H9 (cell line): ENCODE data around the gene NOP16. TPM values are rescaled to one million over a fixed set of nuclear protein-coding genes. Genes with fewer than 3 reads are reported as not detected.

Experiments used
- DNase-seq: peaks from one replicate; pipeline ENCODE4 v3.0.0-alpha.2; 2017
- H2AFZ ChIP-seq: one replicate; pipeline ENCODE4 v1.6.1; 2013; ENCODE audit warnings: mild to moderate bottlenecking, low read length, control low read depth, moderate library complexity
- H2AK5ac ChIP-seq: 2 replicates; pipeline ENCODE4 v1.6.1; 2013; ENCODE audit warnings: low read length, control low read depth, mixed read lengths; ENCODE audit not compliant: insufficient read length
- H2BK120ac ChIP-seq: one replicate; pipeline ENCODE4 v1.6.1; 2013; ENCODE audit warnings: low read depth, mild to moderate bottlenecking, low read length, control low read depth, inconsistent platforms; ENCODE audit not compliant: poor library complexity, severe bottlenecking
- H2BK12ac ChIP-seq: 2 replicates; pipeline ENCODE4 v1.6.1; 2013; ENCODE audit warnings: low read length, control low read depth, mixed read lengths, low read depth; ENCODE audit not compliant: insufficient read length
- H2BK15ac ChIP-seq: 2 replicates; pipeline ENCODE4 v1.6.1; 2013; ENCODE audit warnings: low read depth, low read length, control low read depth
- H2BK20ac ChIP-seq: one replicate; pipeline ENCODE4 v1.6.1; 2013; ENCODE audit warnings: low read depth, mild to moderate bottlenecking, low read length, control low read depth, inconsistent platforms; ENCODE audit not compliant: poor library complexity, severe bottlenecking
- H2BK5ac ChIP-seq: 2 replicates; pipeline ENCODE4 v1.6.1; 2013; ENCODE audit warnings: low read length, control low read depth, mixed read lengths; ENCODE audit not compliant: insufficient read length
- H3K14ac ChIP-seq: 2 replicates; pipeline ENCODE4 v1.6.1; 2013; ENCODE audit warnings: low read length, control low read depth; ENCODE audit not compliant: insufficient read depth
- H3K18ac ChIP-seq: 2 replicates; pipeline ENCODE4 v1.6.1; 2013; ENCODE audit warnings: low read depth, mild to moderate bottlenecking, mixed read lengths, low read length, control low read depth; ENCODE audit not compliant: insufficient read length
- H3K23ac ChIP-seq: 2 replicates; pipeline ENCODE4 v1.6.1; 2013; ENCODE audit warnings: low read length, control low read depth, mixed read lengths, low read depth; ENCODE audit not compliant: insufficient read length
- H3K23me2 ChIP-seq: 2 replicates; pipeline ENCODE4 v1.6.1; 2013; ENCODE audit warnings: low read depth, mild to moderate bottlenecking, mixed read lengths, low read length, control low read depth; ENCODE audit not compliant: insufficient read length, poor library complexity, severe bottlenecking
- H3K27ac ChIP-seq: 2 replicates; pipeline ENCODE4 v1.5.1; 2013; ENCODE audit warnings: low read length, control low read depth, mixed read lengths, low read depth; ENCODE audit not compliant: insufficient read length
- H3K27me3 ChIP-seq: 2 replicates; pipeline ENCODE4 v1.6.1; 2013; ENCODE audit warnings: low read length, control low read depth, inconsistent platforms; ENCODE audit not compliant: insufficient read depth
- H3K4ac ChIP-seq: 2 replicates; pipeline ENCODE4 v1.6.1; 2013; ENCODE audit warnings: low read depth, mild to moderate bottlenecking, control low read depth, inconsistent platforms, low read length, moderate library complexity
- H3K4me1 ChIP-seq: 2 replicates; pipeline ENCODE4 v1.6.1; 2013; ENCODE audit warnings: low read length, control low read depth, inconsistent platforms; ENCODE audit not compliant: insufficient read depth
- H3K4me2 ChIP-seq: 2 replicates; pipeline ENCODE4 v1.6.1; 2013; ENCODE audit warnings: low read length, control low read depth, mixed read lengths; ENCODE audit not compliant: insufficient read length, insufficient read depth
- H3K56ac ChIP-seq: 2 replicates; pipeline ENCODE4 v1.6.1; 2013; ENCODE audit warnings: low read depth, mild to moderate bottlenecking, mixed read lengths, low read length, control low read depth; ENCODE audit not compliant: insufficient read length
- H3K79me1 ChIP-seq: 2 replicates; pipeline ENCODE4 v1.6.1; 2013; ENCODE audit warnings: low read depth, mild to moderate bottlenecking, moderate library complexity, low read length, control low read depth, inconsistent platforms; ENCODE audit not compliant: insufficient read depth, poor library complexity, severe bottlenecking
- H3K79me2 ChIP-seq: 2 replicates; pipeline ENCODE4 v1.6.1; 2013; ENCODE audit warnings: low read length, control low read depth, inconsistent platforms; ENCODE audit not compliant: insufficient read depth
- H3K9ac ChIP-seq: 2 replicates; pipeline ENCODE4 v1.6.1; 2013; ENCODE audit warnings: low read length, control low read depth, mixed read lengths; ENCODE audit not compliant: insufficient read length; ENCODE audit errors: extremely low read depth
- H3K9me3 ChIP-seq: one replicate; pipeline ENCODE4 v1.6.1; 2013; ENCODE audit warnings: low read depth, low read length, inconsistent platforms; ENCODE audit not compliant: control insufficient read depth
- H3T11ph ChIP-seq: one replicate; pipeline ENCODE4 v1.6.1; 2013; ENCODE audit warnings: mild to moderate bottlenecking, low read length, control low read depth, inconsistent platforms
- H4K20me1 ChIP-seq: one replicate; pipeline ENCODE4 v1.6.1; 2013; ENCODE audit not compliant: control insufficient read depth, insufficient read length, insufficient read depth
- H4K5ac ChIP-seq: 2 replicates; pipeline ENCODE4 v1.6.1; 2013; ENCODE audit warnings: low read depth, mild to moderate bottlenecking, mixed read lengths, low read length, control low read depth; ENCODE audit not compliant: insufficient read length
- H4K8ac ChIP-seq: replicated peaks from 2 replicates; pipeline ENCODE4 v1.6.1; 2013; ENCODE audit warnings: low read length, control low read depth, mixed read lengths, low read depth; ENCODE audit not compliant: insufficient read length
- H4K91ac ChIP-seq: 2 replicates; pipeline ENCODE4 v1.6.1; 2013; ENCODE audit warnings: low read depth, mild to moderate bottlenecking, moderate library complexity, mixed read lengths, low read length, control low read depth; ENCODE audit not compliant: insufficient read length
- H3K27ac Mint-ChIP-seq, 3 experiments: 2 replicates in 2 of 3; 3 replicates in 1 of 3; pipeline ENCODE4 v1.8.0; 2020 to 2021; ENCODE audit warnings: mixed read lengths in 3 of 3, mild to moderate bottlenecking in 1 of 3, moderate library complexity in 1 of 3
- H3K27me3 Mint-ChIP-seq: 2 replicates; pipeline ENCODE4 v1.8.0; 2021; ENCODE audit warnings: low read depth, mild to moderate bottlenecking, moderate library complexity, mixed read lengths
- H3K36me3 Mint-ChIP-seq, 3 experiments: 2 replicates in 2 of 3; 3 replicates in 1 of 3; pipeline ENCODE4 v1.8.0; 2020 to 2021; ENCODE audit warnings: low read depth in 3 of 3, mixed read lengths in 3 of 3; ENCODE audit not compliant: insufficient read depth in 1 of 3
- H3K4me1 Mint-ChIP-seq, 2 experiments: 2 replicates each; pipeline ENCODE4 v1.8.0; 2020; ENCODE audit warnings: mixed read lengths in 2 of 2
- H3K4me3 Mint-ChIP-seq, 2 experiments: 2 replicates in 1 of 2; 3 replicates in 1 of 2; pipeline ENCODE4 v1.8.0; 2020 to 2021; ENCODE audit warnings: mild to moderate bottlenecking in 2 of 2, mixed read lengths in 2 of 2, moderate library complexity in 1 of 2
- H3K9me3 Mint-ChIP-seq, 2 experiments: 2 replicates in 1 of 2; 3 replicates in 1 of 2; pipeline ENCODE4 v1.8.0; 2020; ENCODE audit warnings: mild to moderate bottlenecking in 2 of 2, mixed read lengths in 2 of 2, moderate library complexity in 1 of 2
- CTCF ChIP-seq: fragments of 200-600 bp; sonication (generic); conservative IDR thresholded peaks from 3 replicates; pipeline ENCODE4 v1.8.0; 2021; ENCODE audit warnings: antibody characterized with exemption, mild to moderate bottlenecking
- whole genome bisulfite sequencing: extraction: QIAGEN DNeasy Blood & Tissue Kit; methylation state at CpG from one replicate; pipeline ENCODE4 v1.1.7; 2013; ENCODE audit warnings: missing lambda C conversion rate, low lambda C conversion rate, mixed read lengths; ENCODE audit not compliant: insufficient read length; ENCODE audit errors: extremely low coverage; 5-methylcytosine and 5-hydroxymethylcytosine counted together
- total RNA-seq: library from RNA; stranded (reverse); gene quantifications from 2 replicates; pipeline ENCODE4 v1.2.1, GENCODE V29; 2021

Gene NOP16
- total RNA-seq, 1 experiment from 2014 or later: 114 TPM

DNA sequence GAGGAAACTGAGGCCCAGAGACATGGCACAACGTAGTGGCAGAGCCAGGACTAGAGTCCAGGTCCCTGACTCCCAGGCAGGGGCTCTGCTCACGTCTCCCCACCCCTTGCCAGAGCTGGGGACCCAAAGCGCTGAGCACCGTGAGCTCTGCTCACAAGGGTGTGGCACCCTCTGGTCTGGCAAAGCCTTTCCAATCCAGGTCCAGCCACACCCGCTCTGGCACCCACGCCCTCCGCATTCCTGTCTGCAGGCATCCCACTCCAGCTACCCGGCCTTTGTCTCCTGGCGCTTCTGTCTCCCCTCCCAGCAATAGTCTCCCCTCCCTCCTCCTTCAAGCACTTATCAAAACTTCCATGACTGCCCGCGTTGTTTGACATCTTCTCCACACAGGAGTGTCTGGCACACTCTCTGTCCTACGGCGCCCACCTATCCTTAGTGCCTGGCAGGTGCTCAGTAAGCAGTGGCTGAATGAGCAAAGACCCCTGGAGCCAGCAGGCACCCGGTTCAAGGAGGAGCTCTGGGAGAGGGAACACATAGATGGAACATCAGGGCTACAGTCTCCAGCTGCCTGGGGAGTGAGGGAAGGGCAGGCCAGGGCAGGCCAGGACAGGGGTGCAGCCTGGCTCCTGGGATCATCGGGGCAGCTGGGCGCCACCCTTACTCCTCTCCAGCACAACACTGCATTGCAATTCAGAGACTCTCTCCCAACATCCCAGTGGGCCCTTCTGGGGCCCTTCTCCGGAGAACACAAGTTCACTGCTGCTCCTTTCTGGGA lies 12.2 kb upstream of the NOP16 start:
- Mint-ChIP-seq H3K27ac (peak overlapping the region in 2 of 3 experiments; percentile 45 to 65; a peak in 2 of 7 replicates), H3K9me3 (no peaks in the 10 kb centered on the region), H3K27me3 (peaks cover 2% of the 10 kb centered on the region; the same call in 1 of the 2 replicates), H3K36me3 (peaks cover 0 to 2% (median 0%) of the 10 kb centered on the region in 3 experiments; a peak in 1 of 7 replicates), H3K4me3 (no peak overlapping the region), H3K4me1 (peaks cover 4 to 7% of the 10 kb centered on the region in 2 experiments)
- no peak for DNase-seq
- no peak overlapping the region for H3T11ph ChIP-seq
- H2AK5ac ChIP-seq: no peak overlapping the region
- no peak overlapping the region for H4K8ac ChIP-seq
- no peak overlapping the region for H3K4me2 ChIP-seq
- no peak overlapping the region; the same call in 1 of the 2 replicates for H3K14ac ChIP-seq
- no peak overlapping the region for H4K5ac ChIP-seq
- WGBS: no CpG with 5 or more reads among the region's 17 CpGs
- no peak overlapping the region for H3K9ac ChIP-seq
- no peak overlapping the region for H3K4ac ChIP-seq
- H2BK20ac ChIP-seq: no peak overlapping the region
- no peaks in the 10 kb centered on the region for H3K27me3 ChIP-seq
- H3K23ac ChIP-seq: no peak overlapping the region
- H3K56ac ChIP-seq: no peak overlapping the region
- no peak for TF ChIP-seq CTCF
- no peaks in the 10 kb centered on the region for H3K79me2 ChIP-seq
- no peaks in the 10 kb centered on the region for H3K79me1 ChIP-seq
- H3K27ac ChIP-seq: no peak overlapping the region
- no peak overlapping the region for H2BK12ac ChIP-seq
- H2BK120ac ChIP-seq: no peak overlapping the region
- no peaks in the 10 kb centered on the region for H4K20me1 ChIP-seq
- H4K91ac ChIP-seq: no peak overlapping the region
- H2BK15ac ChIP-seq: no peak overlapping the region
- H2BK5ac ChIP-seq: no peak overlapping the region
- H3K18ac ChIP-seq: no peak overlapping the region
- H3K4me1 ChIP-seq: no peaks in the 10 kb centered on the region
- no peaks in the 10 kb centered on the region for H3K23me2 ChIP-seq
- no peaks in the 10 kb centered on the region for H3K9me3 ChIP-seq
- H2AFZ ChIP-seq: no peak overlapping the region
